Adrenal gland (tissue), 12 donors: ENCODE data around the gene CLCF1. TPM values are rescaled to one million over a fixed set of nuclear protein-coding genes. Genes with fewer than 3 reads are reported as not detected.

Source experiments
- DNase-seq, 7 donors: peaks; one replicate each; pipeline ENCODE4 v3.0.0-alpha.2; 2019 to 2020
- H3K27ac ChIP-seq, 5 donors: fragments of 200-600 bp; sonication (generic) in 4 of 5; 1 replicate in 3 of 5; 2 replicates in 2 of 5; pipeline versions ENCODE4 v1.5.1 to v1.8.0; 2016 to 2020; ENCODE audit warnings: mild to moderate bottlenecking in 1 of 5
- H3K27me3 ChIP-seq: fragments of 200-600 bp; 2 replicates; pipeline ENCODE4 v1.8.0; 2021
- H3K36me3 ChIP-seq, 2 donors: fragments of 200-600 bp; replicated peaks in 1 of 2; 1 replicate in 1 of 2; 2 replicates in 1 of 2; pipeline versions ENCODE4 v1.5.1 to v1.8.0; 2018 to 2022
- H3K4me1 ChIP-seq, 2 donors: fragments of 200-600 bp; replicated peaks in 1 of 2; 1 replicate in 1 of 2; 2 replicates in 1 of 2; pipeline versions ENCODE4 v1.5.1 to v1.8.0; 2018 to 2021
- H3K4me3 ChIP-seq, 4 donors: fragments of 200-600 bp; sonication (generic) in 3 of 4; one replicate each; pipeline ENCODE4 v1.5.1; 2016 to 2018
- H3K9me3 ChIP-seq, 3 donors: fragments of 200-600 bp; sonication (generic) in 1 of 3; replicated peaks in 1 of 3; 1 replicate in 2 of 3; 2 replicates in 1 of 3; pipeline versions ENCODE4 v1.5.1 to v1.8.0; 2016 to 2021
- POLR2A ChIP-seq, 2 donors: fragments of 450-650 bp; IDR thresholded peaks; one replicate each; pipeline ENCODE4 v1.6.1; 2017; ENCODE audit warnings: antibody characterized with exemption in 2 of 2, mild to moderate bottlenecking in 2 of 2, moderate library complexity in 1 of 2
- WGBS, 4 donors: extraction: QIAGEN DNeasy Blood & Tissue Kit in 2 of 4; methylation state at CpG; one replicate each; pipeline versions ENCODE4 v1.1.5 to v1.1.7; 2013 to 2017; 5-methylcytosine and 5-hydroxymethylcytosine counted together
- intact Hi-C, 2 donors: fragments of 100-400 bp; cut with DNase I; formaldehyde crosslinking; loops; one replicate each; pipeline versions ENCODE4 v1.14.1 to v1.15.0; 2022 to 2023
- polyA plus RNA-seq, 3 donors: library from polyadenylated mRNA; stranded (reverse); fragments of 200-250 nt in 2 of 3; fragments of 350-450 nt in 1 of 3; fragmentation: Illumina TruSeq in 1 of 3; extraction: RNeasy Lipid Tissue Mini Kit (QIAGEN cat#74804) in 1 of 3; gene quantifications; one replicate each; pipeline ENCODE4 v1.2.3, GENCODE V29; 2013 to 2014
- total RNA-seq, 9 donors: library from RNA; depleted of rRNA in 4 of 9; stranded (reverse); fragments of >200 nt in 4 of 9; fragments of 120-200 nt in 1 of 9; fragmentation: NEBNext Ultra II Directional in 1 of 9; extraction: Animal tissue kit (Norgen Biotek cat#: 25700) in 1 of 9; gene quantifications; one replicate each; pipeline versions ENCODE4 v1.1.0 to v1.2.4, GENCODE V29; 2013 to 2023
- TF ChIP-seq, protein P1 (sequence below), 6 experiments: fragments of 450-650 bp in 4 of 6; fragments of 200-600 bp in 2 of 6; sonication (generic) in 1 of 6; IDR thresholded peaks; 1 replicate in 5 of 6; 2 replicates in 1 of 6; pipeline versions ENCODE4 v1.5.1 to v1.8.0; 2016 to 2021; ENCODE audit warnings: antibody characterized with exemption in 6 of 6, mild to moderate bottlenecking in 2 of 6, moderate library complexity in 1 of 6
- donor health status: healthy with polysubstance abuse.
- donor health status: Bipolar disorder and iron deficiency.
- donor health status: DM: yes; HTN: yes; CAD: no.
- donor health status: DM: no; HTN: no; CAD: no.
- donor health status: DM: no; HTN: no; CAD: no.
- donor health status: DM: yes; HTN: yes; CAD: no.

CLCF1 gene
- total and polyA plus RNA-seq, 12 donors = 0.17 to 16.1 (median 3.1) TPM

DNA sequence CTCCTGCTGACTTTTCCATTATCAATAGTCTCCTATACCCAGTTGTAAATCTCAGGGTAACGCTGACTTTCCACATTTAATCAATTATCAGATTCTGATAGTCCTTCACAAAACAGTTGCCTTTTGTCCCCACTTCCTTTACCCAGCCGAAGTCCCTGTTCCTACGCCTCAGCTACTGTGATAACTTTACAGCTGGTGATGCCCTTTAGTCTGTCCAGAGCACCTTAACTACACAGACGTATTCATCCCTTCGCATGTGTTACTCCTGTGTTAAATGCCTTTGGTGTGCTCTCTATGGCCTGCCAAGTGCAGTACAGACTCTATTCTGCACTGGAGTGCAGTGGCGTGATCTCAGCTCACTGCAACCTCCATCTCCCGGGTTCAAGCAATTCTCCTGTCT lies 49.9 kb downstream of the CLCF1 start:
- Histone ChIP-seq H3K4me3 (no peak overlapping the region), H3K27me3 (no peaks in the 10 kb centered on the region), H3K27ac (no peak overlapping the region), H3K9me3 (no peaks in the 10 kb centered on the region), H3K4me1 (peaks cover 0 to 5% of the 10 kb centered on the region in 2 donors), H3K36me3 (no peaks in the 10 kb centered on the region)
- no peak for DNase-seq
- TF ChIP-seq, protein P1, sequence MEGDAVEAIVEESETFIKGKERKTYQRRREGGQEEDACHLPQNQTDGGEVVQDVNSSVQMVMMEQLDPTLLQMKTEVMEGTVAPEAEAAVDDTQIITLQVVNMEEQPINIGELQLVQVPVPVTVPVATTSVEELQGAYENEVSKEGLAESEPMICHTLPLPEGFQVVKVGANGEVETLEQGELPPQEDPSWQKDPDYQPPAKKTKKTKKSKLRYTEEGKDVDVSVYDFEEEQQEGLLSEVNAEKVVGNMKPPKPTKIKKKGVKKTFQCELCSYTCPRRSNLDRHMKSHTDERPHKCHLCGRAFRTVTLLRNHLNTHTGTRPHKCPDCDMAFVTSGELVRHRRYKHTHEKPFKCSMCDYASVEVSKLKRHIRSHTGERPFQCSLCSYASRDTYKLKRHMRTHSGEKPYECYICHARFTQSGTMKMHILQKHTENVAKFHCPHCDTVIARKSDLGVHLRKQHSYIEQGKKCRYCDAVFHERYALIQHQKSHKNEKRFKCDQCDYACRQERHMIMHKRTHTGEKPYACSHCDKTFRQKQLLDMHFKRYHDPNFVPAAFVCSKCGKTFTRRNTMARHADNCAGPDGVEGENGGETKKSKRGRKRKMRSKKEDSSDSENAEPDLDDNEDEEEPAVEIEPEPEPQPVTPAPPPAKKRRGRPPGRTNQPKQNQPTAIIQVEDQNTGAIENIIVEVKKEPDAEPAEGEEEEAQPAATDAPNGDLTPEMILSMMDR (IDR thresholded peaks at IDR 0.05) = no peak
- no peak for TF ChIP-seq POLR2A (IDR thresholded peaks at IDR 0.05)
- 89 to 94% (median 91%) methylated on average over 7 of the region's 7 CpGs for WGBS, 4 donors
- intact Hi-C loops = no loop called here

DNA sequence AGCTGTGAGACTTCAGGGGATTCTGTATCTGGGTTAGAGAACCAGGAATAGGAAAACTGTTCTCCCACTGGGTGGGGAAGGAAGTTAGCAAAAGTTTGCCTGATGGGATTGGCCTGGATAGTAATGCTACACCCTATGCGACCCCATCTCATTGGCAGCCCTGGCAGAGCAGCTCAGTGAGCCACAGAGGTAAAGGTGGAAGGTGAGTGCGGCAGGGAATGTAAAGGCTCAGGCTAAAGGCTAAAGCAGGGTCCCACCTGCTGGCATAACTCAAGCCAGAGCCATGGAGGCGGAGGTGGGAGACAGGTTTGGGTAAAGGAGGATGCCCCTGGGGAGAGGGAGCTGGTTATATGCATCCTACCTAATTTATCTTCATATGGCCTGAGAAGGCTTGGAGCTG lies 51.3 kb downstream of the CLCF1 start:
- intact Hi-C loops = no loop called here
- Histone ChIP-seq H3K27ac (no peak overlapping the region), H3K27me3 (no peaks in the 10 kb centered on the region), H3K36me3 (no peaks in the 10 kb centered on the region), H3K9me3 (no peaks in the 10 kb centered on the region), H3K4me3 (no peak overlapping the region), H3K4me1 (peaks cover 0 to 12% of the 10 kb centered on the region in 2 donors)
- TF ChIP-seq POLR2A (IDR thresholded peaks at IDR 0.05) = no peak
- TF ChIP-seq, protein P1 (IDR thresholded peaks at IDR 0.05) = no peak
- WGBS, 4 donors = 80 to 93% (median 86%) methylated on average over 3 of the region's 3 CpGs
- DNase-seq = no peak

- Histone ChIP-seq H3K36me3 (no peaks in the 10 kb centered on the region), H3K27me3 (no peaks in the 10 kb centered on the region), H3K4me3 (no peak overlapping the region), H3K27ac (no peak overlapping the region), H3K9me3 (no peaks in the 10 kb centered on the region), H3K4me1 (peaks cover 0 to 12% of the 10 kb centered on the region in 2 donors)
- TF ChIP-seq, protein P1 (IDR thresholded peaks at IDR 0.05) = no peak
- no peak for TF ChIP-seq POLR2A (IDR thresholded peaks at IDR 0.05)
- no peak for DNase-seq
- intact Hi-C loops = no loop called here
- 86 to 91% (median 87%) methylated on average over 4 to 6 of the region's 6 CpGs for WGBS, 4 donors
Measured at GRCh38 chr11:67321313-67321871, 52.0 kb downstream of the CLCF1 start.

DNA sequence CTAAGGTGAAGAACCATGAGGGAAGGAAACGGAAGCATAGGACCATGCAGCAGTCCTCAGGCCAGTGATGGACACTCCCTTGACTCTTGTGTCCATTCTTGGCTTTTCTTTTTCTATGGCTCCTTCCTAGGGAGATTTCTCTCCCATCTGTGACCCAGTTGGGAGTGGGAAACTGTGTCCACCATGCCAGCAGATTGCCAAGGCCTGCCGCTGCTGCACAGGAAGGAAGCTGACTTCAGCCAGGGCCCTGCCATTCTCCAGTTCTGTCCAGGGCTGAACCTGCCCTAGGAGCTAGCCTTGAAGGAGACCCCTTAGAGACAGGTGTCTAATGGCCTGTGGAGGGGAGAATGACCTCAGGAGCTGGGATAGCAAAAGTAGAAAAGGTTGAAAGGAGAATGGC lies 52.7 kb downstream of the CLCF1 start:
- intact Hi-C loops = no loop called here

More for the DNA sequence above, 52.7 kb downstream of the CLCF1 start:
- WGBS, 4 donors = 86 to 93% (median 89%) methylated on average over 1 to 2 of the region's 2 CpGs
- Histone ChIP-seq H3K36me3 (no peaks in the 10 kb centered on the region), H3K27ac (no peak overlapping the region), H3K27me3 (no peaks in the 10 kb centered on the region), H3K4me1 (peaks cover 0 to 12% of the 10 kb centered on the region in 2 donors), H3K9me3 (no peaks in the 10 kb centered on the region), H3K4me3 (no peak overlapping the region)
- no peak for DNase-seq
- TF ChIP-seq, protein P1 (IDR thresholded peaks at IDR 0.05) = no peak
- TF ChIP-seq POLR2A (IDR thresholded peaks at IDR 0.05) = no peak
